HG03571 (cell line): ENCODE results near the gene CFL2.

Experiments used
- ATAC-seq: cut with Tn5 transposase; IDR thresholded peaks from one replicate; pipeline ENCODE4 v1.9.1; 2021; ENCODE audit not compliant: unreplicated experiment

CFL2 gene

GRCh38 chr14:34676516-34677211 is 37.7 kb downstream of the CFL2 start:
- ATAC-seq = no peak

GRCh38 chr14:34673702-34674101 is 40.7 kb downstream of the CFL2 start:
- ATAC-seq = no peak

GRCh38 chr14:34671716-34672115 is 42.7 kb downstream of the CFL2 start:
- no peak for ATAC-seq

- no peak for ATAC-seq
Observed at GRCh38 chr14:34668111-34668510, 46.3 kb downstream of the CFL2 start.

- no peak for ATAC-seq
Observed at GRCh38 chr14:34667007-34667406, 47.4 kb downstream of the CFL2 start.

- ATAC-seq = no peak
Observed at GRCh38 chr14:34665785-34666435, 48.5 kb downstream of the CFL2 start.

GRCh38 chr14:34662561-34663088 is 51.8 kb downstream of the CFL2 start:
- ATAC-seq = no peak

- ATAC-seq = no peak
Observed at GRCh38 chr14:34660796-34661195, 53.6 kb downstream of the CFL2 start.
